Measurements from ENCODE around the gene RUSF1.
A peak's percentile ranks its signal among the peaks of the same experiment; 100 is the strongest.
"Not testable (repeated sequence)": the region's sequence is repeated elsewhere in the genome, so short reads cannot be mapped to it uniquely, and the experiment has no call there.

RUSF1 gene

GRCh38 chr16:31507929-31508705 is at the start of gene RUSF1:
Gene RUSF1, minus strand, starts transcription at chr16:31508391. Its CDS starts 18 bp downstream, at chr16:31508373.
- DNase-seq (ENCODE audit: low read depth in 2 of 2, low spot score in 1 of 2): peak; percentile 48 to 72

GRCh38 chr16:31542763-31543162 is 34.6 kb upstream of the RUSF1 start:
- DNase-seq (ENCODE audit: low read depth in 2 of 2, low spot score in 1 of 2): no peak

- not testable (repeated sequence) for DNase-seq (ENCODE audit: low read depth in 2 of 2, low spot score in 1 of 2)
These were observed 31.6 kb upstream of the RUSF1 start for GRCh38 chr16:31539762-31540161.

- not testable (repeated sequence) for DNase-seq (ENCODE audit: low read depth in 2 of 2, low spot score in 1 of 2)
These were observed 30.0 kb upstream of the RUSF1 start for GRCh38 chr16:31538243-31538598.

GRCh38 chr16:31537362-31538242 is 29.4 kb upstream of the RUSF1 start:
- DNase-seq (ENCODE audit: low read depth in 2 of 2, low spot score in 1 of 2): no peak

- DNase-seq (ENCODE audit: low read depth in 2 of 2, low spot score in 1 of 2): no peak
These were observed 28.7 kb upstream of the RUSF1 start for GRCh38 chr16:31536804-31537361.

GRCh38 chr16:31535737-31536136 is 27.5 kb upstream of the RUSF1 start:
- DNase-seq (ENCODE audit: low read depth in 2 of 2, low spot score in 1 of 2): no peak

- no peak for DNase-seq (ENCODE audit: low read depth in 2 of 2, low spot score in 1 of 2)
These were observed 24.7 kb upstream of the RUSF1 start for GRCh38 chr16:31532896-31533295.

GRCh38 chr16:31532120-31532519 is 23.9 kb upstream of the RUSF1 start:
- DNase-seq (ENCODE audit: low read depth in 2 of 2, low spot score in 1 of 2): no peak

- DNase-seq (ENCODE audit: low read depth in 2 of 2, low spot score in 1 of 2): no peak
These were observed 22.9 kb upstream of the RUSF1 start for GRCh38 chr16:31531096-31531495.

GRCh38 chr16:31530405-31530804 is 22.2 kb upstream of the RUSF1 start:
- DNase-seq (ENCODE audit: low read depth in 2 of 2, low spot score in 1 of 2): no peak

GRCh38 chr16:31529937-31530312 is 21.7 kb upstream of the RUSF1 start:
- no peak for DNase-seq (ENCODE audit: low read depth in 2 of 2, low spot score in 1 of 2)

- DNase-seq (ENCODE audit: low read depth in 2 of 2, low spot score in 1 of 2): no peak
These were observed 21.1 kb upstream of the RUSF1 start for GRCh38 chr16:31529108-31529936.

GRCh38 chr16:31528523-31529107 is 20.4 kb upstream of the RUSF1 start:
- no peak for DNase-seq (ENCODE audit: low read depth in 2 of 2, low spot score in 1 of 2)

- DNase-seq (ENCODE audit: low read depth in 2 of 2, low spot score in 1 of 2): no peak
These were observed 19.6 kb upstream of the RUSF1 start, which contains the start of gene AHSP for GRCh38 chr16:31527734-31528274. Gene AHSP, plus strand, starts transcription at chr16:31527900. Its CDS starts 240 bp downstream, at chr16:31528140.

- no peak for DNase-seq (ENCODE audit: low read depth in 2 of 2, low spot score in 1 of 2)
These were observed 16.9 kb upstream of the RUSF1 start for GRCh38 chr16:31525113-31525512.

GRCh38 chr16:31523768-31524167 is 15.6 kb upstream of the RUSF1 start:
- not testable (repeated sequence) for DNase-seq (ENCODE audit: low read depth in 2 of 2, low spot score in 1 of 2)

- DNase-seq (ENCODE audit: low read depth in 2 of 2, low spot score in 1 of 2): no peak
These were observed 13.9 kb upstream of the RUSF1 start for GRCh38 chr16:31522071-31522470.

- no peak for DNase-seq (ENCODE audit: low read depth in 2 of 2, low spot score in 1 of 2)
These were observed 13.2 kb upstream of the RUSF1 start for GRCh38 chr16:31521368-31521767.

GRCh38 chr16:31519759-31520431 is 11.7 kb upstream of the RUSF1 start:
- DNase-seq (ENCODE audit: low read depth in 2 of 2, low spot score in 1 of 2): no peak
